A673 (cell line): Measurements from ENCODE around the gene PNMA6E. TPM values are rescaled to one million over a fixed set of nuclear protein-coding genes. Genes with fewer than 3 reads are reported as not detected.

Experiments used
- BruUV-seq: library from RNA; stranded (reverse); fragments of 400-500 nt; replicated peaks from 2 replicates; lab custom pipeline; 2021; lab: Mats Ljungman, UMichigan
- CTCF ChIA-PET: fragments of 300-600 bp; sonication (Branson Sonifier 250); formaldehyde crosslinking; loops from one replicate; lab custom pipeline; 2022; ENCODE audit warnings: antibody characterized with exemption; lab: Charles Lee
- POLR2A ChIA-PET: fragments of 300-600 bp; sonication (Branson Sonifier 250); formaldehyde crosslinking; loops from one replicate; lab custom pipeline; 2022; ENCODE audit warnings: antibody characterized with exemption; ENCODE audit not compliant: low non-redundant PET; lab: Charles Lee
- DNase-seq: peaks from one replicate; pipeline ENCODE4 v3.0.0-alpha.2; 2015; ENCODE audit warnings: low spot score
- H3K27ac ChIP-seq: fragments of 200-600 bp; sonication (generic); 2 replicates; pipeline ENCODE4 v1.5.1; 2016; ENCODE audit warnings: mixed run types, low read depth, mild to moderate bottlenecking, mixed read lengths, antibody characterized with exemption, low read length; ENCODE audit not compliant: poor library complexity, severe bottlenecking
- H3K27me3 ChIP-seq: fragments of 200-600 bp; sonication (generic); replicated peaks from 2 replicates; pipeline ENCODE4 v1.6.1; 2017; ENCODE audit warnings: mixed run types, low read depth, mild to moderate bottlenecking, mixed read lengths, antibody characterized with exemption, low read length; ENCODE audit not compliant: insufficient read depth, poor library complexity
- H3K36me3 ChIP-seq: fragments of 200-600 bp; sonication (generic); 2 replicates; pipeline ENCODE4 v1.6.1; 2016; ENCODE audit warnings: mixed run types, mild to moderate bottlenecking, mixed read lengths, antibody characterized with exemption, low read length; ENCODE audit not compliant: insufficient read depth, poor library complexity, severe bottlenecking
- H3K4me1 ChIP-seq: fragments of 200-600 bp; sonication (generic); 2 replicates; pipeline ENCODE4 v1.6.1; 2017; ENCODE audit warnings: mixed run types, mild to moderate bottlenecking, mixed read lengths, antibody characterized with exemption, low read length; ENCODE audit not compliant: insufficient read depth, poor library complexity, severe bottlenecking
- H3K4me3 ChIP-seq: fragments of 200-600 bp; sonication (generic); 2 replicates; pipeline ENCODE4 v1.5.1; 2016; ENCODE audit warnings: low read depth, mixed run types, mild to moderate bottlenecking, mixed read lengths, low read length; ENCODE audit not compliant: poor library complexity, severe bottlenecking
- H3K9me3 ChIP-seq: fragments of 200-600 bp; sonication (generic); 2 replicates; pipeline ENCODE4 v1.6.1; 2016; ENCODE audit warnings: mixed run types, low read depth, mild to moderate bottlenecking, mixed read lengths, antibody characterized with exemption, low read length; ENCODE audit not compliant: poor library complexity, severe bottlenecking
- EZH2 ChIP-seq: fragments of 200-600 bp; sonication (generic); IDR thresholded peaks from 2 replicates; pipeline ENCODE4 v1.6.1; 2017; ENCODE audit warnings: borderline replicate concordance, low read depth, mild to moderate bottlenecking, mixed read lengths, antibody characterized with exemption, low read length; ENCODE audit not compliant: poor library complexity, severe bottlenecking
- intact Hi-C: fragments of 100-400 bp; cut with micrococcal nuclease; formaldehyde crosslinking; loops from one replicate; pipeline ENCODE4 v1.10.0; 2022; ENCODE audit not compliant: unreplicated experiment
- total RNA-seq: library from RNA; stranded (reverse); gene quantifications from 2 replicates; pipeline ENCODE4 v1.2.3, GENCODE V29; 2021
- TF ChIP-seq, protein P1 (sequence below): fragments of 300-800, 200-600 bp; sonication (generic); conservative IDR thresholded peaks from 2 replicates; pipeline ENCODE4 v1.5.1; 2017; ENCODE audit warnings: low read depth, mild to moderate bottlenecking, antibody characterized with exemption, low read length, moderate library complexity, mixed read lengths

Gene PNMA6E
- total RNA-seq, 1 experiment from 2014 or later = not detected

DNA sequence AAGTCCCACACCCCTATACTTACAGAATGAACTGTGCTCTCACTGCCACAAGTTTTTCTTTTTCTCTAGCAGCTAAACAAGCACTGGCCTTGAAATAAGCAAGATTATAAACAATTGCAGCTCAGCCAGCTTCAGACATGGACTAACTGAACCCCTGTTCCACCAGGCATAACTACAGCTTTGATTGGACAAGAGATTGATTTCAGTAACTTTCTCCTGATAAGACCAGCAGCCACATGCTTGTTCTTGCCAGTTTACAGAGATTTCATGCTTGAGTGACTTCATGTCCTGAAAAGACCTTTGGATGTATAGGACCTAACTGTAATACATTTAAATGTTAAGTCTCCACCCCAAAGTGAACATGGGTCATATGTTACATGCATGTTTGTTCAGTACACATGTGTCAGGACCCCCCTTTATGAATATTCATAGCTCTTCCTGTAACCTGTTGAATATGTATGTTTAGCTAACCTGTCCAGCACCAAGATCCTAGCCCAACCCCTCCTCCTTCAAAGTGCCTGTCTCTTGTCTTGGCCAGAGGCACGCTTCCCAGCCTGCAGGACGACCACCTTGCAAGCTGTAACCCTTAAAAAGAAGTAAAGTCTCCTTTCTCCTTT lies 39.3 kb downstream of the PNMA6E start:
- Histone ChIP-seq H3K4me1 (no peaks in the 10 kb centered on the region), H3K27ac (no peak overlapping the region), H3K27me3 (no peaks in the 10 kb centered on the region), H3K9me3 (no peaks in the 10 kb centered on the region), H3K36me3 (no peaks in the 10 kb centered on the region), H3K4me3 (no peak overlapping the region)
- POLR2A ChIA-PET = no interaction called here
- TF ChIP-seq, protein P1, sequence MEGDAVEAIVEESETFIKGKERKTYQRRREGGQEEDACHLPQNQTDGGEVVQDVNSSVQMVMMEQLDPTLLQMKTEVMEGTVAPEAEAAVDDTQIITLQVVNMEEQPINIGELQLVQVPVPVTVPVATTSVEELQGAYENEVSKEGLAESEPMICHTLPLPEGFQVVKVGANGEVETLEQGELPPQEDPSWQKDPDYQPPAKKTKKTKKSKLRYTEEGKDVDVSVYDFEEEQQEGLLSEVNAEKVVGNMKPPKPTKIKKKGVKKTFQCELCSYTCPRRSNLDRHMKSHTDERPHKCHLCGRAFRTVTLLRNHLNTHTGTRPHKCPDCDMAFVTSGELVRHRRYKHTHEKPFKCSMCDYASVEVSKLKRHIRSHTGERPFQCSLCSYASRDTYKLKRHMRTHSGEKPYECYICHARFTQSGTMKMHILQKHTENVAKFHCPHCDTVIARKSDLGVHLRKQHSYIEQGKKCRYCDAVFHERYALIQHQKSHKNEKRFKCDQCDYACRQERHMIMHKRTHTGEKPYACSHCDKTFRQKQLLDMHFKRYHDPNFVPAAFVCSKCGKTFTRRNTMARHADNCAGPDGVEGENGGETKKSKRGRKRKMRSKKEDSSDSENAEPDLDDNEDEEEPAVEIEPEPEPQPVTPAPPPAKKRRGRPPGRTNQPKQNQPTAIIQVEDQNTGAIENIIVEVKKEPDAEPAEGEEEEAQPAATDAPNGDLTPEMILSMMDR = no peak
- TF ChIP-seq EZH2 = no peak
- CTCF ChIA-PET = no interaction called here
- no peak for DNase-seq
- no TSS peak for BruUV-seq
- intact Hi-C loops = no loop called here

DNA sequence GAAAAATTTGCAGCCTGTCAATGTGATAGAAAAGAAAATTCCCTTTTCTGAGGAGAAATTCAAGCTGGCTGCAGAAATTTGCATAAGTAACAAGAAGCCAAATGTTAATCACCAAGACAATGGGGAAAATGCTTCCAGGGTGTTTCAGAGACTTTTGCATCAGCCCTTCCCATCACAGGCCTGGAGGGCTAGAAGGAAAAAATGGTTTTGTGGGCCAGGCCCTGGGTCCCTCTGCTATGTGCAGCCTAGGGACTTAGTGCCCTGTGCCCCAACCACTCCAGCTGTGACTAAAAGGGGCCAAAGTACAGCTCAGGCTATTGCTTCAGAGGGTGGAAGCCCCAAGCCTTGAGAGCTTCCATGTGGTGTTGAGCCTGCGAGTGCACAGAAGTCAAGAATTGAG lies 43.3 kb downstream of the PNMA6E start:
- no TSS peak for BruUV-seq
- DNase-seq = no peak
- no peaks in the 10 kb centered on the region for H3K27me3 ChIP-seq
- intact Hi-C loops = no loop called here
- TF ChIP-seq EZH2 = no peak
- TF ChIP-seq, protein P1 = no peak
- ChIA-PET CTCF (no interaction called here), POLR2A (no interaction called here)
- H3K27ac ChIP-seq = no peak overlapping the region
- H3K9me3 ChIP-seq = no peaks in the 10 kb centered on the region
- no peak overlapping the region for H3K4me3 ChIP-seq
- H3K36me3 ChIP-seq = no peaks in the 10 kb centered on the region
- H3K4me1 ChIP-seq = no peaks in the 10 kb centered on the region

DNA sequence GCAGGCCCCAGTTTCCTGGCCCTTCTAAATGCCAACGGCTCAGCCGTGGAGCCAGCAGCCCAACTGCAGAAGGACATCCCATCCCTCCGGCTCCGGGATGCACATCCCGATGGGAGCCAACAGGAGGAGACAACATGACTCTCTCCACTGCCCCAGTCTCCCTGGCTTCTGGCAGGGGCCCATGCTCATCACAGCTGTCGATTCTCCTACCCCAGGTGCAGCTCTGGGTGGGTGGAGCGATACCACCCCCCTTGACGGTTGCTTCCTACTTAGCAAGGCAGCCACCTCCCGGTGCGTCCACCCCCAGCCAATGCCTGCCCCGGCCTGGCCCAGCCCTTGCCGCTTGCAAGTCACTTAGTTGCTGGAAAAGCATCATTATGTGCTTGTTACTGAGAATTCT lies 47.7 kb downstream of the PNMA6E start:
- TF ChIP-seq, protein P1 = no peak
- TF ChIP-seq EZH2 = no peak
- POLR2A ChIA-PET = no interaction called here
- H3K27ac ChIP-seq = no peak overlapping the region
- DNase-seq = no peak
- no TSS peak for BruUV-seq
- no peaks in the 10 kb centered on the region for H3K27me3 ChIP-seq
- H3K4me1 ChIP-seq = no peaks in the 10 kb centered on the region
- no peaks in the 10 kb centered on the region for H3K9me3 ChIP-seq
- peaks cover 4% of the 10 kb centered on the region for H3K36me3 ChIP-seq
- CTCF ChIA-PET = no interaction called here
- no peak overlapping the region for H3K4me3 ChIP-seq
- intact Hi-C loops = no loop called here
